ENCODE results near the gene ATP2A1.
"Not testable (repeated sequence)": the region's sequence is repeated elsewhere in the genome, so short reads cannot be mapped to it uniquely, and the experiment has no call there.

DNA sequence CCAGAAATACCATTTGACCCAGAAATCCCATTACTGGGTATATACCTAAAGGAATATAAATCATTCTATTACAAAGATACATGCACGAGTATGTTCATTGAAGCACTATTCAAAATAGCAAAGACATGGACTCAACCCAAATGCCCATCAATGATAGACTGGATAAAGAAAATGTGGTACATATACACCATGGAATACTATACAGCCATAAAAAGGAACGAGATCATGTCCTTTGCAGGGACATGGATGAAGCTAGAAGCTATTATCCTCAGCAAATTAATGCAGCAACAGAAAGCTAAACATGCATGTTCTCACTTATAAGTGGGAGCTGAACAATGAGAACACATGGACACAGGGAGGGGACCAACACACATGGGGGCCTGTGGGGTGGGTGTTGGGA is 48.0 kb downstream of the ATP2A1 start:
- not testable (repeated sequence) for TF ChIP-seq ZNF274 (IDR thresholded peaks at IDR 0.05; ENCODE audit: low read depth, low read length); SUZ12 (IDR thresholded peaks at IDR 0.05; ENCODE audit: extremely low read depth, insufficient read depth, insufficient read length)

Measured in NT2/D1 (cell line).